Natural killer cell (primary cell): ENCODE data around the gene SELENOO. TPM values are rescaled to one million over a fixed set of nuclear protein-coding genes. Genes with fewer than 3 reads are reported as not detected.

ENCODE experiments used
- ATAC-seq, 3 donors: fragments of 150-1000 bp in 2 of 3; fragments of 200-7000 bp in 1 of 3; cut with Tn5 transposase; 1 replicate in 1 of 3; 2 replicates in 2 of 3; pipeline ENCODE4 v1.10.0; 2021; ENCODE audit warnings: mild to moderate bottlenecking in 2 of 3, moderate library complexity in 2 of 3
- DNase-seq, 2 donors: peaks; one replicate each; pipeline versions ENCODE4 v3.0.0 to v3.0.0-alpha.2; 2013 to 2021; ENCODE audit warnings: mixed read lengths in 1 of 2
- H3K27ac ChIP-seq: one replicate; pipeline ENCODE4 v1.5.1; 2013; ENCODE audit warnings: mild to moderate bottlenecking, low read length
- H3K27me3 ChIP-seq: one replicate; pipeline ENCODE4 v1.6.1; 2013; ENCODE audit warnings: low read length; ENCODE audit not compliant: control insufficient read depth, insufficient read depth
- H3K36me3 ChIP-seq: one replicate; pipeline ENCODE4 v1.6.1; 2013; ENCODE audit warnings: low read length; ENCODE audit not compliant: control insufficient read depth, insufficient read depth
- H3K4me1 ChIP-seq: one replicate; pipeline ENCODE4 v1.6.1; 2013; ENCODE audit warnings: low read length; ENCODE audit not compliant: control insufficient read depth, insufficient read depth
- H3K4me3 ChIP-seq: one replicate; pipeline ENCODE4 v1.5.1; 2013; ENCODE audit warnings: low read length
- H3K9me3 ChIP-seq: one replicate; pipeline ENCODE4 v1.6.1; 2013; ENCODE audit warnings: low read length; ENCODE audit not compliant: control insufficient read depth, insufficient read depth
- H3K27ac Mint-ChIP-seq, 2 donors: one replicate each; pipeline ENCODE4 v1.8.0; 2022; ENCODE audit warnings: mild to moderate bottlenecking in 2 of 2, mixed read lengths in 2 of 2, moderate library complexity in 1 of 2
- H3K27me3 Mint-ChIP-seq, 2 donors: one replicate each; pipeline ENCODE4 v1.8.0; 2022; ENCODE audit warnings: low read depth in 2 of 2, mixed read lengths in 2 of 2
- H3K36me3 Mint-ChIP-seq: one replicate; pipeline ENCODE4 v1.8.0; 2022; ENCODE audit warnings: mixed read lengths
- H3K4me1 Mint-ChIP-seq, 2 donors: one replicate each; pipeline ENCODE4 v1.8.0; 2022; ENCODE audit warnings: mixed read lengths in 2 of 2
- H3K4me3 Mint-ChIP-seq: one replicate; pipeline ENCODE4 v1.8.0; 2022; ENCODE audit warnings: mild to moderate bottlenecking, moderate library complexity, mixed read lengths
- H3K9me3 Mint-ChIP-seq, 2 donors: one replicate each; pipeline ENCODE4 v1.8.0; 2022; ENCODE audit warnings: mixed read lengths in 2 of 2
- CTCF ChIP-seq: fragments of 200-600 bp; IDR thresholded peaks from one replicate; pipeline ENCODE4 v1.8.0; 2022; ENCODE audit warnings: antibody characterized with exemption
- WGBS: methylation state at CpG from one replicate; pipeline ENCODE4 v1.1.7; 2013; ENCODE audit warnings: missing lambda C conversion rate; ENCODE audit not compliant: insufficient coverage; 5-methylcytosine and 5-hydroxymethylcytosine counted together
- intact Hi-C: fragments of 100-400 bp; cut with micrococcal nuclease; formaldehyde crosslinking; loops from one replicate; pipeline ENCODE4 v1.14.2; 2022
- total RNA-seq, 4 donors: library from RNA; stranded (reverse); fragments of 120-200 nt in 1 of 4; gene quantifications; one replicate each; pipeline versions ENCODE4 v1.2.3 to v1.2.4, GENCODE V29; 2013 to 2022

The SELENOO gene
- total RNA-seq, 3 donors from 2014 or later (not counting 1 experiment from before 2014, with no cell fraction given), result 37.3 to 45.2 (median 37.6) TPM

- no peak for TF ChIP-seq CTCF
- DNase-seq (no peak), ATAC-seq (no peak)
- Mint-ChIP-seq H3K4me1 (peaks cover 11 to 14% of the 10 kb centered on the region in 2 donors), H3K27ac (peak overlapping the region in 1 of 2 donors; percentile 70), H3K27me3 (no peaks in the 10 kb centered on the region), H3K4me3 (no peak overlapping the region), H3K9me3 (no peaks in the 10 kb centered on the region), H3K36me3 (no peaks in the 10 kb centered on the region)
- Histone ChIP-seq H3K4me1 (peaks cover 15% of the 10 kb centered on the region), H3K27me3 (no peaks in the 10 kb centered on the region), H3K27ac (no peak overlapping the region), H3K9me3 (no peaks in the 10 kb centered on the region), H3K36me3 (peaks cover 45% of the 10 kb centered on the region), H3K4me3 (no peak overlapping the region)
- intact Hi-C loops, result no loop called here
- WGBS, result 91% methylated on average over 32 of the region's 32 CpGs
These were observed 9.7 kb downstream of the SELENOO start for GRCh38 chr22:50210378-50211139.

- H3K27me3 Mint-ChIP-seq, result no peaks in the 10 kb centered on the region
- Histone ChIP-seq H3K36me3 (peaks cover 50% of the 10 kb centered on the region), H3K9me3 (no peaks in the 10 kb centered on the region), H3K27ac (no peak overlapping the region), H3K4me3 (no peak overlapping the region), H3K27me3 (no peaks in the 10 kb centered on the region), H3K4me1 (peaks cover 15% of the 10 kb centered on the region)
- no peak for DNase-seq
- H3K27ac Mint-ChIP-seq, result no peak overlapping the region
- H3K4me3 Mint-ChIP-seq, result no peak overlapping the region
- no peak for ATAC-seq
- H3K36me3 Mint-ChIP-seq, result no peaks in the 10 kb centered on the region
- no peaks in the 10 kb centered on the region for H3K9me3 Mint-ChIP-seq
- no peak for TF ChIP-seq CTCF
- H3K4me1 Mint-ChIP-seq, result peaks cover 11 to 14% of the 10 kb centered on the region in 2 donors
- 94% methylated on average over 14 of the region's 14 CpGs for WGBS
- intact Hi-C loops, result no loop called here
These were observed 10.3 kb downstream of the SELENOO start for GRCh38 chr22:50211147-50211546.

GRCh38 chr22:50213263-50213662, 12.5 kb downstream of the SELENOO start:
- no peak overlapping the region for H3K4me3 Mint-ChIP-seq
- 98% methylated on average over 9 of the region's 9 CpGs for WGBS
- TF ChIP-seq CTCF, result no peak
- intact Hi-C loops, result no loop called here
- no peaks in the 10 kb centered on the region for H3K27me3 Mint-ChIP-seq
- Histone ChIP-seq H3K27ac (no peak overlapping the region), H3K27me3 (no peaks in the 10 kb centered on the region), H3K4me3 (no peak overlapping the region), H3K36me3 (peaks cover 59% of the 10 kb centered on the region), H3K4me1 (peaks cover 10% of the 10 kb centered on the region), H3K9me3 (no peaks in the 10 kb centered on the region)
- peak overlapping the region in 1 of 2 donors; percentile 48 for H3K27ac Mint-ChIP-seq
- DNase-seq (no peak), ATAC-seq (no peak)
- H3K9me3 Mint-ChIP-seq, result no peaks in the 10 kb centered on the region
- H3K4me1 Mint-ChIP-seq, result peaks cover 11 to 14% of the 10 kb centered on the region in 2 donors
- no peaks in the 10 kb centered on the region for H3K36me3 Mint-ChIP-seq
